Heart right ventricle (tissue), 16 donors: ENCODE measurements around the gene CCDC154. TPM values are rescaled to one million over a fixed set of nuclear protein-coding genes. Genes with fewer than 3 reads are reported as not detected.
"Not testable (repeated sequence)": the region's sequence is repeated elsewhere in the genome, so short reads cannot be mapped to it uniquely, and the experiment has no call there.

ENCODE experiments used
- ATAC-seq, 8 donors: fragments of 200-7000 bp; cut with Tn5 transposase; one replicate each; pipeline ENCODE4 v1.9.1; 2020; ENCODE audit warnings: mild to moderate bottlenecking in 8 of 8, moderate library complexity in 8 of 8, moderate number of reproducible peaks in 1 of 8
- DNase-seq, 2 donors: peaks; one replicate each; pipeline ENCODE4 v3.0.0-alpha.2; 2020
- H3K27ac ChIP-seq, 10 donors: fragments of 200-600 bp; sonication (generic) in 2 of 10; one replicate each; pipeline versions ENCODE4 v1.5.0 to v1.8.0; 2020 to 2022; ENCODE audit warnings: mild to moderate bottlenecking in 3 of 10
- H3K27me3 ChIP-seq, 7 donors: fragments of 200-600 bp; one replicate each; pipeline ENCODE4 v1.8.0; 2021 to 2022; ENCODE audit warnings: mild to moderate bottlenecking in 2 of 7
- H3K36me3 ChIP-seq, 9 donors: fragments of 200-600 bp; sonication (generic) in 1 of 9; one replicate each; pipeline versions ENCODE4 v1.5.0 to v1.8.0; 2020 to 2022; ENCODE audit warnings: mild to moderate bottlenecking in 2 of 9
- H3K4me1 ChIP-seq, 9 donors: fragments of 200-600 bp; sonication (generic) in 1 of 9; one replicate each; pipeline versions ENCODE4 v1.5.0 to v1.8.0; 2020 to 2022; ENCODE audit warnings: mild to moderate bottlenecking in 4 of 9
- H3K4me3 ChIP-seq, 10 donors: fragments of 200-600 bp; sonication (generic) in 2 of 10; one replicate each; pipeline versions ENCODE4 v1.5.0 to v1.8.0; 2020 to 2022; ENCODE audit warnings: mild to moderate bottlenecking in 7 of 10, moderate library complexity in 2 of 10
- H3K9me3 ChIP-seq, 11 donors: fragments of 200-600 bp in 10 of 11; sonication (generic) in 2 of 11; one replicate each; pipeline versions ENCODE4 v1.5.0 to v1.8.0; 2013 to 2022; ENCODE audit warnings: mild to moderate bottlenecking in 2 of 11, control low read depth in 1 of 11, moderate library complexity in 1 of 11
- WGBS, 2 donors: extraction: QIAGEN DNeasy Blood & Tissue Kit; methylation state at CpG; one replicate each; pipeline ENCODE4 v1.1.7; 2013; ENCODE audit warnings: inconsistent platforms in 1 of 2; 5-methylcytosine and 5-hydroxymethylcytosine counted together
- intact Hi-C, 10 donors: fragments of 100-400 bp; cut with DNase I; formaldehyde crosslinking; loops; one replicate each; pipeline versions ENCODE4 v1.11.1 to v1.14.2; 2022
- polyA plus RNA-seq, 2 donors: library from polyadenylated mRNA; stranded (reverse); fragments of 200-250 nt; gene quantifications; one replicate each; pipeline ENCODE4 v1.2.3, GENCODE V29; 2013
- total RNA-seq, 10 donors: library from RNA; stranded (reverse); fragmentation: NEBNext Ultra II Directional in 3 of 10; extraction: Animal tissue kit (Norgen Biotek cat#: 25700) in 3 of 10; gene quantifications; one replicate each; pipeline versions ENCODE4 v1.2.1 to v1.2.4, GENCODE V29; 2021 to 2023
- TF ChIP-seq, protein P1 (sequence below), 9 donors: fragments of 200-600 bp; sonication (generic) in 2 of 9; IDR thresholded peaks; one replicate each; pipeline versions ENCODE4 v1.5.0 to v1.8.0; 2021 to 2022; ENCODE audit warnings: antibody characterized with exemption in 9 of 9, mild to moderate bottlenecking in 5 of 9, moderate library complexity in 1 of 9
- donor health status: Arrhythmogenic right ventricular cardiomyopathy.
- donor health status: ischemic (EF 13 %, LVEDD 7.1; RV severe dilation, severe dysfunction).
- donor health status: healthy with polysubstance abuse.
- donor health status: DM: no; HTN: yes; CAD: no.
- donor health status: DM: no; HTN: no; CAD: no.
- donor health status: ischemic (EF 25% LVEDD 6.9; RV normal size, moderate dysfunction).
- donor health status: ischemic (EF 25% LVEDD 5.7; RV mildly dilated, moderate dysfunction).
- donor health status: healthy.
- donor health status: DM: yes; HTN: yes; CAD: no.
- donor health status: Ischemic cardiomyopathy.
- donor health status: ischemic (EF 35%, LVEDD 5.7; RV mildly dilated, moderate dysfunction).
- donor health status: nonischemic (EF 11% LVEDD 7.7; RV severe dilation, severe dysfunction).
- donor health status: DM: yes; HTN: yes; CAD: no.
- donor health status: PGD.
- donor health status: ischemic (EF 29% LVEDD 5.4; RV normal size, mild dysfunction).
- donor health status: nonischemic (EF 23%, LVEDD 6.1; RV moderate dilation, normal function).

CCDC154 gene
- total and polyA plus RNA-seq, 12 donors: 0.17 to 5.9 (median 0.75) TPM

- no peak for ATAC-seq
- Histone ChIP-seq H3K27me3 (no peaks in the 10 kb centered on the region), H3K9me3 (peaks cover 0 to 3% (median 0%) of the 10 kb centered on the region in 11 donors), H3K27ac (peak overlapping the region in 1 of 10 donors; percentile 91), H3K4me1 (peaks cover 11 to 77% (median 27%) of the 10 kb centered on the region in 9 donors), H3K4me3 (peak overlapping the region in 1 of 10 donors; percentile 12), H3K36me3 (no peaks in the 10 kb centered on the region)
- WGBS, 2 donors: 83 to 85% methylated on average over 26 of the region's 26 CpGs
- TF ChIP-seq, protein P1, sequence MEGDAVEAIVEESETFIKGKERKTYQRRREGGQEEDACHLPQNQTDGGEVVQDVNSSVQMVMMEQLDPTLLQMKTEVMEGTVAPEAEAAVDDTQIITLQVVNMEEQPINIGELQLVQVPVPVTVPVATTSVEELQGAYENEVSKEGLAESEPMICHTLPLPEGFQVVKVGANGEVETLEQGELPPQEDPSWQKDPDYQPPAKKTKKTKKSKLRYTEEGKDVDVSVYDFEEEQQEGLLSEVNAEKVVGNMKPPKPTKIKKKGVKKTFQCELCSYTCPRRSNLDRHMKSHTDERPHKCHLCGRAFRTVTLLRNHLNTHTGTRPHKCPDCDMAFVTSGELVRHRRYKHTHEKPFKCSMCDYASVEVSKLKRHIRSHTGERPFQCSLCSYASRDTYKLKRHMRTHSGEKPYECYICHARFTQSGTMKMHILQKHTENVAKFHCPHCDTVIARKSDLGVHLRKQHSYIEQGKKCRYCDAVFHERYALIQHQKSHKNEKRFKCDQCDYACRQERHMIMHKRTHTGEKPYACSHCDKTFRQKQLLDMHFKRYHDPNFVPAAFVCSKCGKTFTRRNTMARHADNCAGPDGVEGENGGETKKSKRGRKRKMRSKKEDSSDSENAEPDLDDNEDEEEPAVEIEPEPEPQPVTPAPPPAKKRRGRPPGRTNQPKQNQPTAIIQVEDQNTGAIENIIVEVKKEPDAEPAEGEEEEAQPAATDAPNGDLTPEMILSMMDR (IDR thresholded peaks at IDR 0.05): no peak
- peak in 1 of 2 donors; percentile 4 for DNase-seq
- intact Hi-C loops: loop anchor here in 3 of 10 donors (5.0 to 10.0 kb wide), 3 partner anchors 44 to 57 kb away; partner anchors contain the start of genes UNKL (in 1 of the 3) and UQCC4 (in 1 of the 3)
Observed at GRCh38 chr16:1471569-1472194, 27.3 kb upstream of the CCDC154 start.

- H3K36me3 ChIP-seq: peaks cover 0 to 5% (median 0%) of the 10 kb centered on the region in 9 donors
- H3K4me1 ChIP-seq: peaks cover 9 to 74% (median 22%) of the 10 kb centered on the region in 9 donors
- 57 to 69% methylated on average over 14 of the region's 14 CpGs for WGBS, 2 donors
- H3K9me3 ChIP-seq: peaks cover 0 to 3% (median 0%) of the 10 kb centered on the region in 11 donors
- TF ChIP-seq, protein P1 (IDR thresholded peaks at IDR 0.05): no peak
- H3K4me3 ChIP-seq: peak overlapping the region in 1 of 10 donors; percentile 36
- intact Hi-C loops: loop anchor here in 3 of 10 donors (5.0 to 10.0 kb wide), 3 partner anchors 43 to 56 kb away; partner anchors contain the start of genes UNKL (in 1 of the 3) and UQCC4 (in 1 of the 3)
- peak in 1 of 2 donors; percentile 13 for DNase-seq
- H3K27me3 ChIP-seq: no peaks in the 10 kb centered on the region
- H3K27ac ChIP-seq: peak overlapping the region in 3 of 10 donors; percentile 21 to 91 (median 55)
- peak in 1 of 8 donors; percentile 37 for ATAC-seq
Observed at GRCh38 chr16:1470481-1471251, 26.3 kb upstream of the CCDC154 start.

DNA sequence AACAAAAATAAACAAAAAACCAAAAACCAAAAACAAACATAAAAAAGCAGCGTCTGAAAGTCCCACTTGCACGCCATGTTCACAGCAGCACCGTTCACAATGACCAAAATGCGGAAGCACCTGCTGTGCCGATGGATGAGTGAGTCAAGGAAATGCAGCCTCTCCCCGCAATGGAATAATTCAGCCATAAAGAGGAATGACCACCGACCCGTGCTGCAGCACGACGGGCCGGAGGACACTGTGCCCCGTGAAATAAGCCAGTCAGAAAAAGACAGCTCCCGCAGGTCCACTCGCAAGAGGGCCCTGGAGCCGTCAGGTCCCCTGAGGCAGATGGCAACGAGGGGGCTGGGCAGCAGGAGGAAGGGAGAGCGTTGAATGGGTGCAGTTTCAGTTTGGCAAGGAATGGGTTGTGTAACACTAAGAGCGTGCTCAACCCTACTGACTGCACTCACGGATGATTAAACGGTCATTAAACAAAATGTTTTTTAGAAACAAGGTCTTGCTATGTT, 25.4 kb upstream of the CCDC154 start:
- TF ChIP-seq, protein P1 (IDR thresholded peaks at IDR 0.05): no peak
- DNase-seq: peak in 1 of 2 donors; percentile 12
- no peak for ATAC-seq
- intact Hi-C loops: loop anchor here in 3 of 10 donors (5.0 to 10.0 kb wide), 3 partner anchors 42 to 55 kb away; partner anchors contain the start of genes UNKL (in 1 of the 3) and UQCC4 (in 1 of the 3)
- peaks cover 9 to 70% (median 17%) of the 10 kb centered on the region in 9 donors for H3K4me1 ChIP-seq
- 76 to 83% methylated on average over 20 of the region's 20 CpGs for WGBS, 2 donors
- peak overlapping the region in 1 of 10 donors; percentile 91 for H3K27ac ChIP-seq
- H3K27me3 ChIP-seq: no peaks in the 10 kb centered on the region
- H3K36me3 ChIP-seq: peaks cover 0 to 13% (median 0%) of the 10 kb centered on the region in 9 donors
- peak overlapping the region in 1 of 10 donors; percentile 36 for H3K4me3 ChIP-seq
- peaks cover 0 to 3% (median 0%) of the 10 kb centered on the region in 11 donors for H3K9me3 ChIP-seq

GRCh38 chr16:1469141-1469540, 24.8 kb upstream of the CCDC154 start:
- H3K36me3 ChIP-seq: peaks cover 0 to 19% (median 0%) of the 10 kb centered on the region in 9 donors
- H3K9me3 ChIP-seq, H3K27me3 ChIP-seq, DNase-seq, H3K4me3 ChIP-seq, ATAC-seq, intact Hi-C loops: not testable (repeated sequence)
- 79 to 90% methylated on average over 5 of the region's 5 CpGs for WGBS, 2 donors
- H3K4me1 ChIP-seq: peaks cover 8 to 68% (median 14%) of the 10 kb centered on the region in 9 donors
- H3K27ac ChIP-seq: peak overlapping the region in 1 of 10 donors; percentile 91
